Endothelial cell of umbilical vein (primary cell): Measurements from ENCODE around the gene SIAH3. TPM values are rescaled to one million over a fixed set of nuclear protein-coding genes. Genes with fewer than 3 reads are reported as not detected.

ENCODE experiments used
- BruUV-seq: library from RNA; stranded (reverse); fragments of 400-500 nt; replicated peaks from 2 replicates; lab custom pipeline; 2021; lab: Mats Ljungman, UMichigan
- CTCF ChIA-PET: fragments of 300-600, 350-600 bp; sonication (Branson Sonifier 250); formaldehyde crosslinking; loops from one replicate; lab custom pipeline; 2021; ENCODE audit warnings: antibody characterized with exemption, inconsistent platforms; lab: Charles Lee
- POLR2A ChIA-PET: fragments of 300-600, 350-600 bp; sonication (Branson Sonifier 250); formaldehyde crosslinking; loops from one replicate; lab custom pipeline; 2021; ENCODE audit warnings: antibody characterized with exemption, inconsistent platforms; lab: Charles Lee
- DNase-seq: peaks from one replicate; pipeline ENCODE4 v3.0.0-alpha.2; 2011; ENCODE audit warnings: low read depth, low spot score
- FAIRE-seq: peaks from 2 replicates; lab custom pipeline; 2011; peaks lifted over from hg19 to GRCh38; lab: Jason Lieb, UNC
- H2AFZ ChIP-seq: 2 replicates; pipeline ENCODE4 v1.6.0; 2012; ENCODE audit warnings: low read depth, low read length, control low read depth, inconsistent platforms
- H3K27ac ChIP-seq: 2 replicates; pipeline ENCODE4 v1.5.1; 2011; ENCODE audit warnings: low read depth, mild to moderate bottlenecking, control low read depth, low read length, moderate library complexity; ENCODE audit not compliant: insufficient read depth
- H3K27me3 ChIP-seq, 2 experiments: 2 replicates each; pipeline versions ENCODE4 v1.6.0 to v1.6.1; 2011; ENCODE audit warnings: low read length in 2 of 2, mixed read lengths in 1 of 2; ENCODE audit not compliant: control insufficient read depth in 2 of 2, insufficient read depth in 2 of 2
- H3K36me3 ChIP-seq, 2 experiments: 2 replicates in 1 of 2; 3 replicates in 1 of 2; pipeline ENCODE4 v1.5.1; 2011; ENCODE audit warnings: low read length in 2 of 2, mild to moderate bottlenecking in 1 of 2, moderate library complexity in 1 of 2; ENCODE audit not compliant: control insufficient read depth in 2 of 2, insufficient read depth in 2 of 2; ENCODE audit errors: extremely low read depth in 1 of 2
- H3K4me1 ChIP-seq: 3 replicates; pipeline ENCODE4 v1.5.1; 2011; ENCODE audit warnings: mild to moderate bottlenecking, low read length; ENCODE audit not compliant: control insufficient read depth, insufficient read depth; ENCODE audit errors: extremely low read depth
- H3K4me2 ChIP-seq: 2 replicates; pipeline ENCODE4 v1.6.1; 2011; ENCODE audit warnings: low read length, control low read depth, mixed read lengths; ENCODE audit not compliant: insufficient read depth
- H3K4me3 ChIP-seq, 3 experiments: fragments of 200-600 bp in 1 of 3; sonication (generic), shearing (Covaris generic) in 1 of 3; replicated peaks in 1 of 3; 2 replicates each; pipeline ENCODE4 v1.5.1; 2011 to 2016; ENCODE audit warnings: control low read depth in 3 of 3, low read length in 3 of 3, mild to moderate bottlenecking in 2 of 3, inconsistent platforms in 1 of 3, low read depth in 1 of 3, moderate library complexity in 1 of 3; ENCODE audit not compliant: insufficient read depth in 1 of 3
- H3K79me2 ChIP-seq: 2 replicates; pipeline ENCODE4 v1.6.0; 2012; ENCODE audit warnings: low read length, inconsistent platforms; ENCODE audit not compliant: control insufficient read depth, insufficient read depth
- H3K9ac ChIP-seq: replicated peaks from 2 replicates; pipeline ENCODE3; 2011; ENCODE audit warnings: low read length, control low read depth; ENCODE audit not compliant: insufficient read depth; ENCODE audit errors: extremely low read depth
- H3K9me1 ChIP-seq: replicated peaks from 3 replicates; pipeline ENCODE4 v1.6.0; 2011; ENCODE audit warnings: mild to moderate bottlenecking, low read length; ENCODE audit not compliant: control insufficient read depth, insufficient read depth; ENCODE audit errors: extremely low read depth
- H3K9me3 ChIP-seq: replicated peaks from 2 replicates; pipeline ENCODE4 v1.5.1; 2012; ENCODE audit warnings: low read length, inconsistent platforms; ENCODE audit not compliant: control insufficient read depth, insufficient read depth
- H4K20me1 ChIP-seq: replicated peaks from 2 replicates; pipeline ENCODE3; 2011; ENCODE audit warnings: mild to moderate bottlenecking, low read length; ENCODE audit not compliant: control insufficient read depth, insufficient read depth; ENCODE audit errors: extremely low read depth
- CTCF ChIP-seq, 2 donors: IDR thresholded peaks; 1 replicate in 1 of 2; 2 replicates in 1 of 2; pipeline ENCODE4 v1.5.1; 2011; ENCODE audit warnings: low read length in 2 of 2, mild to moderate bottlenecking in 2 of 2, moderate library complexity in 2 of 2, control low read depth in 1 of 2, inconsistent platforms in 1 of 2, low read depth in 1 of 2; ENCODE audit not compliant: insufficient read depth in 1 of 2; ENCODE audit errors: extremely low read depth in 1 of 2
- EZH2 ChIP-seq: IDR thresholded peaks from 2 replicates; pipeline ENCODE4 v1.6.1; 2012; ENCODE audit warnings: borderline replicate concordance, low read depth, mild to moderate bottlenecking, moderate library complexity, low read length, inconsistent platforms; ENCODE audit not compliant: severe bottlenecking
- FOS ChIP-seq: IDR thresholded peaks from 2 replicates; pipeline ENCODE4 v1.6.1; 2011; ENCODE audit warnings: mild to moderate bottlenecking, low read length, moderate library complexity, borderline replicate concordance; ENCODE audit not compliant: insufficient read depth
- GATA2 ChIP-seq: IDR thresholded peaks from 2 replicates; pipeline ENCODE4 v1.7.0; 2011; ENCODE audit warnings: low read depth, mild to moderate bottlenecking, moderate library complexity, mixed read lengths, low read length; ENCODE audit not compliant: insufficient read length, insufficient read depth
- JUN ChIP-seq: IDR thresholded peaks from 2 replicates; pipeline ENCODE4 v1.6.1; 2011; ENCODE audit warnings: borderline replicate concordance, low read depth; ENCODE audit not compliant: insufficient read length, insufficient read depth
- MYC ChIP-seq: IDR thresholded peaks from one replicate; pipeline ENCODE4 v1.6.1; 2011; ENCODE audit warnings: mild to moderate bottlenecking, low read depth, low read length
- POLR2A ChIP-seq: IDR thresholded peaks from 2 replicates; pipeline ENCODE4 v1.6.1; 2012; ENCODE audit warnings: low read depth, mild to moderate bottlenecking, control low read depth, low read length
- POLR2AphosphoS5 ChIP-seq: IDR thresholded peaks from 2 replicates; pipeline ENCODE4 v1.6.1; 2012; ENCODE audit warnings: low read depth, mild to moderate bottlenecking, control low read depth, low read length, moderate library complexity; ENCODE audit not compliant: insufficient read depth
- dilution Hi-C: fragments of 300-500 bp; cut with MboI; formaldehyde crosslinking; loops from one replicate; pipeline ENCODE4 v1.15.0; 2019; ENCODE audit warnings: low sequenced_read_pairs; ENCODE audit not compliant: extremely low pct_ligation_motif_present
- intact Hi-C: fragments of 100-400 bp; cut with micrococcal nuclease; formaldehyde crosslinking; loops from one replicate; pipeline ENCODE4 v1.10.0; 2022
- polyA plus RNA-seq, 4 experiments: library from polyadenylated mRNA; depleted of rRNA in 3 of 4; stranded (reverse) in 3 of 4; unstranded in 1 of 4; fragments of >200 nt; gene quantifications; 2 replicates each; pipeline versions ENCODE4 v1.2.1 to v1.2.3, GENCODE V29; 2011 to 2012; ENCODE audit warnings: missing spikeins in 1 of 4
- total RNA-seq: library from RNA; stranded (reverse); gene quantifications from 2 replicates; pipeline ENCODE4 v1.2.3, GENCODE V29; 2021
- TF ChIP-seq, protein P1 (sequence below): IDR thresholded peaks from 2 replicates; pipeline ENCODE4 v1.6.1; 2011; ENCODE audit not compliant: insufficient read depth, insufficient read length

The SIAH3 gene
- total and polyA plus RNA-seq, 2 donors (not counting 3 experiments of a cell fraction or from before 2014, with no cell fraction given): 0.03 TPM; not detected in 1

DNA sequence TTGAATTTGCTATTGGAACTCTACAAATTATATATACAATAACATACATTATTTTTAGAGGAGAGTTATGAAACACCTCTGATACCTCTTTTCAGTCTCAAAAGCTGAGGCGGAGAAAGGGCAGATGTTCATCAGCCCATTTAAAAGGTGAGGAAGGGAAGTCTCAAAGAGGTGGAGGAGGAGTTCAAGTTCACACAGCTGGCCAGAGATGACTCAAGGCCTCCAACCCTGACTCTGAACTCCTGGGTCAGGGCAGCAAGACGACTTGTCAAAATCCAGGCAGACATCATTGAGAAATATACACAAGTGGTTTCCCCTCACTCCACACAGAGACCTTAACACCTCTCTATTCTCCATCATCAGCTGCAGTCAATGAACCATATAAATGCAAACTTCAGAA, 2.1 kb downstream of the SIAH3 start:
- ChIA-PET POLR2A (no interaction called here), CTCF (no interaction called here)
- FAIRE-seq (no peak), DNase-seq (no peak)
- Histone ChIP-seq H3K4me1 (peaks cover 9% of the 10 kb centered on the region), H3K4me3 (no peak overlapping the region), H2AFZ (no peak overlapping the region), H3K9me3 (no peaks in the 10 kb centered on the region), H3K27ac (no peak overlapping the region), H3K9ac (no peak overlapping the region), H3K4me2 (no peak overlapping the region), H4K20me1 (no peaks in the 10 kb centered on the region), H3K79me2 (no peaks in the 10 kb centered on the region), H3K36me3 (no peaks in the 10 kb centered on the region), H3K9me1 (no peaks in the 10 kb centered on the region), H3K27me3 (peaks cover 37 to 61% of the 10 kb centered on the region in 2 experiments)
- TF ChIP-seq FOS (no peak), POLR2AphosphoS5 (no peak), CTCF (IDR thresholded peaks at IDR 0.05; ENCODE audit: extremely low read depth in 1 of 2, insufficient read depth in 1 of 2, low read depth in 1 of 2, low read length in 2 of 2) (no peak), POLR2A (no peak), EZH2 (no peak), GATA2 (no peak), JUN (no peak), MYC (no peak)
- TF ChIP-seq, protein P1, sequence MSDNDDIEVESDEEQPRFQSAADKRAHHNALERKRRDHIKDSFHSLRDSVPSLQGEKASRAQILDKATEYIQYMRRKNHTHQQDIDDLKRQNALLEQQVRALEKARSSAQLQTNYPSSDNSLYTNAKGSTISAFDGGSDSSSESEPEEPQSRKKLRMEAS: no peak
- dilution Hi-C loops: no loop called here
- intact Hi-C loops: no loop called here
- BruUV-seq: no TSS peak
